Gastroesophageal sphincter (tissue), 4 donors: Measurements from ENCODE around the gene CLDN18. TPM values are rescaled to one million over a fixed set of nuclear protein-coding genes. Genes with fewer than 3 reads are reported as not detected.

Experiments
- ATAC-seq: fragments of 150-250 bp; one replicate; pipeline ENCODE4 v1.9.1; 2016; ENCODE audit warnings: mild to moderate bottlenecking, moderate library complexity
- H3K27ac ChIP-seq, 4 donors: fragments of 200-600 bp; sonication (generic) in 3 of 4; 1 replicate in 3 of 4; 2 replicates in 1 of 4; pipeline ENCODE4 v1.5.1; 2016 to 2019
- H3K27me3 ChIP-seq: fragments of 200-600 bp; sonication (generic); one replicate; pipeline ENCODE4 v1.5.1; 2019
- H3K36me3 ChIP-seq, 2 donors: fragments of 200-600 bp; sonication (generic); one replicate each; pipeline ENCODE4 v1.5.1; 2019; ENCODE audit warnings: control low read depth in 1 of 2
- H3K4me1 ChIP-seq, 3 donors: fragments of 200-600 bp; sonication (generic); 1 replicate in 2 of 3; 2 replicates in 1 of 3; pipeline ENCODE4 v1.5.1; 2016 to 2019; ENCODE audit warnings: control low read depth in 2 of 3
- H3K4me3 ChIP-seq, 2 donors: fragments of 200-600 bp; sonication (generic); one replicate each; pipeline ENCODE4 v1.5.1; 2019; ENCODE audit warnings: mild to moderate bottlenecking in 1 of 2, moderate library complexity in 1 of 2
- H3K9me3 ChIP-seq, 3 donors: fragments of 200-600 bp; sonication (generic); one replicate each; pipeline ENCODE4 v1.5.1; 2017 to 2019; ENCODE audit warnings: control low read depth in 2 of 3
- EP300 ChIP-seq: sonication (generic); formaldehyde crosslinking; IDR thresholded peaks from one replicate; pipeline ENCODE4 v1.6.1; 2017; ENCODE audit warnings: antibody characterized with exemption, mild to moderate bottlenecking
- POLR2A ChIP-seq, 2 donors: fragments of 450-650 bp; IDR thresholded peaks; one replicate each; pipeline ENCODE4 v1.6.1; 2017; ENCODE audit warnings: antibody characterized with exemption in 2 of 2, mild to moderate bottlenecking in 2 of 2, moderate library complexity in 1 of 2
- POLR2AphosphoS5 ChIP-seq: sonication (generic); formaldehyde crosslinking; IDR thresholded peaks from one replicate; pipeline ENCODE4 v1.6.1; 2017; ENCODE audit warnings: antibody characterized with exemption
- WGBS, 2 donors: methylation state at CpG; one replicate each; pipeline ENCODE4 v1.1.5; 2018; ENCODE audit warnings: low coverage in 1 of 2; 5-methylcytosine and 5-hydroxymethylcytosine counted together
- total RNA-seq, 4 donors: library from RNA; depleted of rRNA; stranded (reverse); fragments of >200 nt; gene quantifications; one replicate each; pipeline ENCODE4 v1.1.0, GENCODE V29; 2016
- TF ChIP-seq, protein P1 (sequence below), 4 experiments: fragments of 200-600 bp in 2 of 4; fragments of 450-650 bp in 2 of 4; sonication (generic) in 1 of 4; IDR thresholded peaks; one replicate each; pipeline ENCODE4 v1.5.1; 2017 to 2019; ENCODE audit warnings: antibody characterized with exemption in 4 of 4, mild to moderate bottlenecking in 2 of 4, moderate library complexity in 2 of 4

Gene CLDN18
- total RNA-seq, 4 donors from 2014 or later, result not detected

DNA sequence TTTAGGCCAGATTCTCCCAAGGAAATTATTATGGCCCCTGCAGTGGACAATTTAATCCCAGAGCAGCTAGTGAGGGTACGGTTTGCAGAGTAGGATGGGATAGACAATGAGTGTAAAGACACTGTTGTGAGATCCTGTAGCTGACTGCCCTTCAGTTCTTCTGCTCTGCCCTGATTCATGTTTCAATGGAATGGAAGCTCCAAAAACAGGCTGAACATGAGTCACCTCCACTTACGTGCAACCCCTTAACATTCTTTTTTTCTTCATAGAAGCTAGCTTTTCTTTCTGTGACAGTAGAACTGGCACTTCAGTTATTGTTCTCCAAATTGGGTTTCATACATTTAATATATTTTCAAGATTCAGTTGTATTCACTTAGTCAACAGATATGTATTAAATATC is 32.1 kb downstream of the CLDN18 start:
- Histone ChIP-seq H3K27me3 (no peaks in the 10 kb centered on the region), H3K4me3 (no peak overlapping the region), H3K36me3 (peaks cover 0 to 5% of the 10 kb centered on the region in 2 donors), H3K4me1 (peaks cover 0 to 6% (median 0%) of the 10 kb centered on the region in 3 donors), H3K27ac (no peak overlapping the region), H3K9me3 (no peaks in the 10 kb centered on the region)
- TF ChIP-seq POLR2AphosphoS5, result no peak
- TF ChIP-seq, protein P1, sequence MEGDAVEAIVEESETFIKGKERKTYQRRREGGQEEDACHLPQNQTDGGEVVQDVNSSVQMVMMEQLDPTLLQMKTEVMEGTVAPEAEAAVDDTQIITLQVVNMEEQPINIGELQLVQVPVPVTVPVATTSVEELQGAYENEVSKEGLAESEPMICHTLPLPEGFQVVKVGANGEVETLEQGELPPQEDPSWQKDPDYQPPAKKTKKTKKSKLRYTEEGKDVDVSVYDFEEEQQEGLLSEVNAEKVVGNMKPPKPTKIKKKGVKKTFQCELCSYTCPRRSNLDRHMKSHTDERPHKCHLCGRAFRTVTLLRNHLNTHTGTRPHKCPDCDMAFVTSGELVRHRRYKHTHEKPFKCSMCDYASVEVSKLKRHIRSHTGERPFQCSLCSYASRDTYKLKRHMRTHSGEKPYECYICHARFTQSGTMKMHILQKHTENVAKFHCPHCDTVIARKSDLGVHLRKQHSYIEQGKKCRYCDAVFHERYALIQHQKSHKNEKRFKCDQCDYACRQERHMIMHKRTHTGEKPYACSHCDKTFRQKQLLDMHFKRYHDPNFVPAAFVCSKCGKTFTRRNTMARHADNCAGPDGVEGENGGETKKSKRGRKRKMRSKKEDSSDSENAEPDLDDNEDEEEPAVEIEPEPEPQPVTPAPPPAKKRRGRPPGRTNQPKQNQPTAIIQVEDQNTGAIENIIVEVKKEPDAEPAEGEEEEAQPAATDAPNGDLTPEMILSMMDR (IDR thresholded peaks at IDR 0.05), result no peak
- TF ChIP-seq EP300, result no peak
- TF ChIP-seq POLR2A (IDR thresholded peaks at IDR 0.05), result no peak
- WGBS, 2 donors, result 72 to 89% methylated on average over 1 to 2 of the region's 2 CpGs
- ATAC-seq, result no peak

DNA sequence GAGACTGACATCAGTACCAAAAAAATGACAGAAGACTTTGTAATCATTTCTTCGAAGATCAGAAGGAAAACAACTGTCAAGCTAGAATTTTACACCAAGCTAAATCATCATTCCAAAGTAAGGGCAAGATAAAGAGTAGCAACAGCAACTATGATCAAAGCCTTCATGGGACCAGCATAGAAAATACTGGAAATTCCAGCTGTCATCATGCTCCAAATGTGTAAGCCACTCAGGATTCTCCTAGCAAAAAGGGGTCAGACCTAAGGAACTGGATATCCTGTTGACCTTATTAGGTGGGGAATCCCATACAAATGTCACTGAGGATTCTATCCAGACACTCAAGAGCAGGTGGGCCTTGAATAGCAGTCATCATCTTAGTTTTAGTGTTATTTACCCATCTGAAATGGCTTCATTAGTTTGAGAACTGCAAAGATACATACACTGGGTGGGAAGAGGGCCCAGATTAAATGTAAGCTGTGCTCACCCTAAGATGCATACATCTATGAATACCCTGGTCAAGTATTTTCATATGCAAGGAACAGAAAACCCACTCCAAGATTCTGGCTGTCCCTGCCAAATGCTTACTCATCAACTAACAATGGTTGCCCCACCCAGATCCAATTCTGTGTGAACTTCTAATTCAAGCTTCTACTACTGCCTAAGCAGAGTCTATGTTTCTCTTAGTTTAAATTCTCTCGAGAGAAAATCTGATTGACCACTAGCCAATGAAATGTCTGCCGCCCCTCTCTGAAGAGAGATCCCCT is 33.5 kb downstream of the CLDN18 start:
- peak; percentile 34 for ATAC-seq
- peaks cover 0 to 6% (median 0%) of the 10 kb centered on the region in 3 donors for H3K4me1 ChIP-seq
- no peak overlapping the region for H3K4me3 ChIP-seq
- H3K9me3 ChIP-seq, result no peaks in the 10 kb centered on the region
- H3K27ac ChIP-seq, result no peak overlapping the region
- TF ChIP-seq POLR2A (IDR thresholded peaks at IDR 0.05) (no peak), POLR2AphosphoS5 (no peak), EP300 (no peak)
- TF ChIP-seq, protein P1 (IDR thresholded peaks at IDR 0.05), result no peak
- peaks cover 0 to 19% of the 10 kb centered on the region in 2 donors for H3K36me3 ChIP-seq
- WGBS, 2 donors, result 50 to 58% methylated on average over 3 of the region's 3 CpGs
- no peaks in the 10 kb centered on the region for H3K27me3 ChIP-seq

DNA sequence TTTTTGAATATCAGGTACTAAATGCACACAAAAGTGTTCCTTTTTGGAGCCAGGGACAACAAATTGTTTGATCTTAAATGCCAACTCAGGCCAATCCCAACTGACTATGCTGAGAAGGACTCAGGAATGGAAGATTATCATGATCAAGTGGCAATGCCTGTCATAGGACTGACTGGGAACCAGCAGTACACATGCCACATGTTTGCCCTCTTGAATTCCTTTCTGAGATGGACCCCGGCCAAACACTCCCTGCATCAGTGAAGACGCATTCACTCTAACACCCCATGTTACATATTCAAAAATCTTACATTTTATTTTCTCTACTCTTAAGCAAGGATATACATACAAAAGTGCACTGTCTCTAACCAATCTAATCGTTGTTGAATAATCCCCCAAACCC is 36.1 kb downstream of the CLDN18 start:
- Histone ChIP-seq H3K36me3 (peaks cover 0 to 31% of the 10 kb centered on the region in 2 donors), H3K4me3 (no peak overlapping the region), H3K27me3 (no peaks in the 10 kb centered on the region), H3K27ac (no peak overlapping the region), H3K9me3 (no peaks in the 10 kb centered on the region), H3K4me1 (peaks cover 0 to 6% (median 0%) of the 10 kb centered on the region in 3 donors)
- ATAC-seq, result no peak
- TF ChIP-seq EP300 (no peak), POLR2AphosphoS5 (no peak), POLR2A (IDR thresholded peaks at IDR 0.05) (no peak)
- TF ChIP-seq, protein P1 (IDR thresholded peaks at IDR 0.05), result no peak
- 91 to 93% methylated on average over 3 of the region's 3 CpGs for WGBS, 2 donors

DNA sequence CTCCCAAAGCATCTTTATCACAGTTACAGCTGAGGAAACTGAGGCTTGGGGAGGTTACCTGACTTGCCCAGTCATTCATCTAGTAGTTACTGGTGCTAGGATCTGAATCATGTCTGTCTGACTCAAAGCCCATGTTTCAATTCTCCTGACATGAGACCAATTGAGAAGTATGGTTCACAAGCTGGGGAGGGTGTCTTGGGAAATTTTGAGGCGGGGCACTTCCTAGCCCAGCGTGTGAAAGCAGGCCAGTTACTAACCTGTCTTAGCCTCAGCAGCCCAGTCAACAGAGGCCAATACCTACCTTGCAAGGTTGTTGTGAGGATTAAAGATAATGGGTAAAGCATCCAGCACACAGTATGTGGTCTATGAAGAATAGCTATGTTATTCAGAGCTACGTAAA is 37.0 kb downstream of the CLDN18 start:
- TF ChIP-seq, protein P1 (IDR thresholded peaks at IDR 0.05), result no peak
- TF ChIP-seq EP300 (no peak), POLR2AphosphoS5 (no peak), POLR2A (IDR thresholded peaks at IDR 0.05) (no peak)
- no peak for ATAC-seq
- Histone ChIP-seq H3K9me3 (no peaks in the 10 kb centered on the region), H3K36me3 (peaks cover 0 to 31% of the 10 kb centered on the region in 2 donors), H3K27ac (no peak overlapping the region), H3K27me3 (no peaks in the 10 kb centered on the region), H3K4me1 (peaks cover 0 to 10% (median 0%) of the 10 kb centered on the region in 3 donors), H3K4me3 (no peak overlapping the region)
- 30% methylated on average over 3 of the region's 3 CpGs; no CpG with 5 or more reads in 1 of the 2 donors for WGBS, 2 donors
